ENCODE data around the gene S100A5. TPM values are rescaled to one million over a fixed set of nuclear protein-coding genes. Genes with fewer than 3 reads are reported as not detected.
"Not testable (repeated sequence)": the region's sequence is repeated elsewhere in the genome, so short reads cannot be mapped to it uniquely, and the experiment has no call there.

The S100A5 gene
- total RNA-seq, 1 donor from 2014 or later: not detected

- no peak for DNase-seq
- TF ChIP-seq, protein P1, sequence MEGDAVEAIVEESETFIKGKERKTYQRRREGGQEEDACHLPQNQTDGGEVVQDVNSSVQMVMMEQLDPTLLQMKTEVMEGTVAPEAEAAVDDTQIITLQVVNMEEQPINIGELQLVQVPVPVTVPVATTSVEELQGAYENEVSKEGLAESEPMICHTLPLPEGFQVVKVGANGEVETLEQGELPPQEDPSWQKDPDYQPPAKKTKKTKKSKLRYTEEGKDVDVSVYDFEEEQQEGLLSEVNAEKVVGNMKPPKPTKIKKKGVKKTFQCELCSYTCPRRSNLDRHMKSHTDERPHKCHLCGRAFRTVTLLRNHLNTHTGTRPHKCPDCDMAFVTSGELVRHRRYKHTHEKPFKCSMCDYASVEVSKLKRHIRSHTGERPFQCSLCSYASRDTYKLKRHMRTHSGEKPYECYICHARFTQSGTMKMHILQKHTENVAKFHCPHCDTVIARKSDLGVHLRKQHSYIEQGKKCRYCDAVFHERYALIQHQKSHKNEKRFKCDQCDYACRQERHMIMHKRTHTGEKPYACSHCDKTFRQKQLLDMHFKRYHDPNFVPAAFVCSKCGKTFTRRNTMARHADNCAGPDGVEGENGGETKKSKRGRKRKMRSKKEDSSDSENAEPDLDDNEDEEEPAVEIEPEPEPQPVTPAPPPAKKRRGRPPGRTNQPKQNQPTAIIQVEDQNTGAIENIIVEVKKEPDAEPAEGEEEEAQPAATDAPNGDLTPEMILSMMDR (IDR thresholded peaks at IDR 0.05; ENCODE audit: partially characterized antibody, unreplicated experiment): no peak
- Mint-ChIP-seq H3K27ac (ENCODE audit: unreplicated experiment) (no peak overlapping the region), H3K27me3 (ENCODE audit: unreplicated experiment) (no peaks in the 10 kb centered on the region), H3K9me3 (ENCODE audit: unreplicated experiment) (no peaks in the 10 kb centered on the region), H3K4me3 (ENCODE audit: unreplicated experiment) (no peak overlapping the region), H3K36me3 (ENCODE audit: unreplicated experiment) (no peaks in the 10 kb centered on the region), H3K4me1 (ENCODE audit: low read depth, unreplicated experiment) (peaks cover 4% of the 10 kb centered on the region)
Observed at GRCh38 chr1:153577624-153578051, 36.9 kb upstream of the S100A5 start.

- Mint-ChIP-seq H3K9me3 (ENCODE audit: unreplicated experiment) (no peaks in the 10 kb centered on the region), H3K27me3 (ENCODE audit: unreplicated experiment) (no peaks in the 10 kb centered on the region), H3K4me3 (ENCODE audit: unreplicated experiment) (no peak overlapping the region), H3K4me1 (ENCODE audit: low read depth, unreplicated experiment) (peaks cover 4% of the 10 kb centered on the region), H3K36me3 (ENCODE audit: unreplicated experiment) (no peaks in the 10 kb centered on the region), H3K27ac (ENCODE audit: unreplicated experiment) (no peak overlapping the region)
- DNase-seq: no peak
- TF ChIP-seq, protein P1 (IDR thresholded peaks at IDR 0.05; ENCODE audit: partially characterized antibody, unreplicated experiment): no peak
Observed at GRCh38 chr1:153577138-153577537, 36.4 kb upstream of the S100A5 start.

DNA sequence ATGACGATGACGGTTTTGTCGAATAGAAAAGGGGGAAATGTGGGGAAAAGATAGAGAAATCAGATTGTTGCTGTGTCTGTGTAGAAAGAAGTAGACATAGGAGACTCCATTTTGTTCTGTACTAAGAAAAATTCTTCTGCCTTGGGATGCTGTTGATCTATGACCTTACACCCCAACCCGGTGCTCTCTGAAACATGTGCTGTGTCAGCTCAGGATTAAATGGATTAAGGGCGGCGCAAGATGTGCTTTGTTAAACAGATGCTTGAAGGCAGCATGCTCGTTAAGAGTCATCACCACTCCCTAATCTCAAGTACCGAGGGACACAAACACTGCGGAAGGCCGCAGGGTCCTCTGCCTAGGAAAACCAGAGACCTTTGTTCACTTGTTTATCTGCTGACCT, 34.8 kb upstream of the S100A5 start:
- not testable (repeated sequence) for H3K4me1 Mint-ChIP-seq (ENCODE audit: low read depth, unreplicated experiment); H3K27ac Mint-ChIP-seq (ENCODE audit: unreplicated experiment); H3K9me3 Mint-ChIP-seq (ENCODE audit: unreplicated experiment); H3K36me3 Mint-ChIP-seq (ENCODE audit: unreplicated experiment); H3K4me3 Mint-ChIP-seq (ENCODE audit: unreplicated experiment); DNase-seq; H3K27me3 Mint-ChIP-seq (ENCODE audit: unreplicated experiment)

DNA sequence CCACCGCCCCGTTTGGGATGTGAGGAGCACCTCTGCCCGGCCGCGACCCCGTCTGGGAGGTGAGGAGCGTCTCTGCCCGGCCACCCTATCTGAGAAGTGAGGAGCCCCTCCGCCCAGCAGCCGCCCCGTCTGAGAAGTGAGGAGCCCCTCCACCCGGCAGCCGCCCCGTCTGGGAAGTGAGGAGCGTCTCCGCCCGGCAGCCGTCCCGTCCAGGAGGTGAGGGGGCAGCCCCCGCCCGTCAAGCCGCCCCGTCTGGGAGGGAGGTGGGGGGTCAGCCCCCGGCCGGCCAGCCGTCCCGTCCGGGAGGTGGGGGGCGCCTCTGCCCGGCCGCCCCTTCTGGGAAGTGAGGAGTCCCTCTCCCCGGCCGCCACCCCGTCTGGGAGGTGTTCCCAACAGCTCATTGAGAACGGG, 34.4 kb upstream of the S100A5 start:
- not testable (repeated sequence) for H3K27ac Mint-ChIP-seq (ENCODE audit: unreplicated experiment); H3K27me3 Mint-ChIP-seq (ENCODE audit: unreplicated experiment); H3K9me3 Mint-ChIP-seq (ENCODE audit: unreplicated experiment); H3K4me1 Mint-ChIP-seq (ENCODE audit: low read depth, unreplicated experiment); DNase-seq; H3K4me3 Mint-ChIP-seq (ENCODE audit: unreplicated experiment); H3K36me3 Mint-ChIP-seq (ENCODE audit: unreplicated experiment)

DNA sequence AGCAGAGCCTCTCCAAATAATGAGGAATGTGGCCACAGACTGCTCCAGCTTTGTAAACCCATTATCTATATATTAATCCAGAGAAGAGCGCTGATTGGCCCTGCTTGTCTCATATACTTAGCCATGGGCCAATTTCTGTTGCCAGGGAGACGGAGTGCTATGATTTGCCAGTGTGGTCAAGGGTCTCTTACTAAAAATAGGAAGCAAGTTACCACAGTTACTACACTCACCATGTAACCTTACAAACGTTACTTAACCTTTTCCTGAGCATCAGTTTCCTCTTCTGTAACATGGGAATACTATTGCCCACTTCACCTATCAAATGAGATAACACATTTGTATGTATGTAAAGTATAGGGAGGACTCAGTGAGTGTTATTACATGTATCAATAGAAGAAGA, 32.6 kb upstream of the S100A5 start:
- Mint-ChIP-seq H3K4me3 (ENCODE audit: unreplicated experiment) (no peak overlapping the region), H3K4me1 (ENCODE audit: low read depth, unreplicated experiment) (peaks cover 12% of the 10 kb centered on the region), H3K27me3 (ENCODE audit: unreplicated experiment) (no peaks in the 10 kb centered on the region), H3K36me3 (ENCODE audit: unreplicated experiment) (no peaks in the 10 kb centered on the region), H3K9me3 (ENCODE audit: unreplicated experiment) (peaks cover 1% of the 10 kb centered on the region), H3K27ac (ENCODE audit: unreplicated experiment) (peak overlapping the region; percentile 38)
- no peak for DNase-seq
- TF ChIP-seq, protein P1 (IDR thresholded peaks at IDR 0.05; ENCODE audit: partially characterized antibody, unreplicated experiment): no peak

DNA sequence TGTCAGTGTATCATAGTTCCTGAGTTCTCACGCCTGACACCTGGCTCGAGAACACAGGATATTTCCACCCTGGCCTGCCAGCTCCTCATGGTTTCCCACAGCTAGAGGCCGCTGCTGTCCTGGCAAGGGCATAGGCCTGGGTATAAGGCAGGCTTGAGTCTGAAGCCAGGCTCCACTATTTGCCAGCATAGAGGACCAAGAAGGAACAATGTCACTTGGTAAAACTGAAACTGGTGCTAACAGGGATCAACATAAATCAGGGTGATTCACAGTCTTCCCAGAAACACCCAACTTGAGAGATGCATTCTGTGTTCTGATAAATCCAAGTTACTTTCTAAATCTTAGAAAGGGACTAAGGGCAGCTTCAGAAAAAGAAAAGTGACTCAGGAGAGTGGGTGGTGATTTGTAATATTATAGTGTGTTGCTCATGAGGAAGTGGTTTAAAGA, 31.9 kb upstream of the S100A5 start:
- Mint-ChIP-seq H3K27me3 (ENCODE audit: unreplicated experiment) (peaks cover 2% of the 10 kb centered on the region), H3K9me3 (ENCODE audit: unreplicated experiment) (peaks cover 3% of the 10 kb centered on the region), H3K36me3 (ENCODE audit: unreplicated experiment) (no peaks in the 10 kb centered on the region), H3K4me3 (ENCODE audit: unreplicated experiment) (no peak overlapping the region), H3K4me1 (ENCODE audit: low read depth, unreplicated experiment) (peaks cover 16% of the 10 kb centered on the region), H3K27ac (ENCODE audit: unreplicated experiment) (peak overlapping the region; percentile 48)
- TF ChIP-seq, protein P1 (IDR thresholded peaks at IDR 0.05; ENCODE audit: partially characterized antibody, unreplicated experiment): no peak
- no peak for DNase-seq

Measured in glutamatergic neuron (in vitro differentiated cells).